NCI-H2196 (cell line): Measurements from ENCODE around the gene HTR2C.

Experiments used
- DNase-seq: peaks from one replicate; lab custom pipeline; 2025; ENCODE audit not compliant: unreplicated experiment; lab: John Stamatoyannopoulos, UW

Gene HTR2C

GRCh38 chrX:114952696-114953095 is 368.8 kb downstream of the HTR2C start:
- DNase-seq, result no peak
